Measurements from ENCODE around the gene WDR93. TPM values are rescaled to one million over a fixed set of nuclear protein-coding genes. Genes with fewer than 3 reads are reported as not detected.

The WDR93 gene
- total RNA-seq, 1 experiment from 2014 or later = 0.33 TPM

GRCh38 chr15:89760303-89761008 is 69.8 kb downstream of the WDR93 start:
- DNase-seq (ENCODE audit: unreplicated experiment) = peak; percentile 89
- BruUV-seq (replicated peaks) = no TSS peak
- POLR2A ChIA-PET = interaction anchor here (0.6 to 2.5 kb wide), 9 partner anchors 13 to 382 kb away, joined by 3 to 25 read pairs (median 5); partner anchors contain the start of gene AP3S2
- CTCF ChIA-PET = interaction anchor here (0.6 to 7.9 kb wide), 53 partner anchors 9 to 790 kb away, joined by 3 to 271 read pairs (median 4); partner anchors contain the start of genes MESP1 and MESP2
- Mint-ChIP-seq H3K9me3 (ENCODE audit: unreplicated experiment) (no peaks in the 10 kb centered on the region), H3K4me1 (ENCODE audit: insufficient read depth, unreplicated experiment) (peaks cover 9% of the 10 kb centered on the region), H3K27me3 (ENCODE audit: insufficient read depth, unreplicated experiment) (no peaks in the 10 kb centered on the region), H3K4me3 (ENCODE audit: unreplicated experiment) (no peak overlapping the region), H3K36me3 (ENCODE audit: insufficient read depth, unreplicated experiment) (no peaks in the 10 kb centered on the region), H3K27ac (ENCODE audit: low read depth, unreplicated experiment) (no peak overlapping the region)
- intact Hi-C loops (cut with micrococcal nuclease) = loop anchor here (1.0 to 5.0 kb wide), 5 partner anchors 20 to 327 kb away; no protein-coding TSS in a partner anchor
- peak; percentile 92 for TF ChIP-seq CTCF (IDR thresholded peaks at IDR 0.05; ENCODE audit: unreplicated experiment)

GRCh38 chr15:89761009-89761831 is 70.6 kb downstream of the WDR93 start:
- no peak overlapping the region for H3K4me3 Mint-ChIP-seq (ENCODE audit: unreplicated experiment)
- no peaks in the 10 kb centered on the region for H3K36me3 Mint-ChIP-seq (ENCODE audit: insufficient read depth, unreplicated experiment)
- BruUV-seq (replicated peaks) = no TSS peak
- ChIA-PET CTCF (interaction anchor here (0.6 to 7.9 kb wide), 48 partner anchors 8 to 476 kb away, joined by 3 to 271 read pairs (median 4); partner anchors contain the start of genes AP3S2, MESP1 and MESP2), POLR2A (interaction anchor here (0.6 to 2.5 kb wide), 13 partner anchors 12 to 381 kb away, joined by 3 to 25 read pairs (median 4); partner anchors contain the start of gene AP3S2)
- DNase-seq (ENCODE audit: unreplicated experiment) = peak; percentile 79
- H3K27me3 Mint-ChIP-seq (ENCODE audit: insufficient read depth, unreplicated experiment) = no peaks in the 10 kb centered on the region
- H3K27ac Mint-ChIP-seq (ENCODE audit: low read depth, unreplicated experiment) = no peak overlapping the region
- H3K9me3 Mint-ChIP-seq (ENCODE audit: unreplicated experiment) = no peaks in the 10 kb centered on the region
- intact Hi-C loops (cut with micrococcal nuclease) = loop anchor here (2.0 to 5.0 kb wide), 2 partner anchors 52 to 326 kb away; no protein-coding TSS in a partner anchor
- peaks cover 9% of the 10 kb centered on the region for H3K4me1 Mint-ChIP-seq (ENCODE audit: insufficient read depth, unreplicated experiment)
- TF ChIP-seq CTCF (IDR thresholded peaks at IDR 0.05; ENCODE audit: unreplicated experiment) = no peak

GRCh38 chr15:89761929-89762328 is 71.3 kb downstream of the WDR93 start:
- TF ChIP-seq CTCF (IDR thresholded peaks at IDR 0.05; ENCODE audit: unreplicated experiment) = no peak
- Mint-ChIP-seq H3K27ac (ENCODE audit: low read depth, unreplicated experiment) (no peak overlapping the region), H3K4me3 (ENCODE audit: unreplicated experiment) (no peak overlapping the region), H3K36me3 (ENCODE audit: insufficient read depth, unreplicated experiment) (no peaks in the 10 kb centered on the region), H3K4me1 (ENCODE audit: insufficient read depth, unreplicated experiment) (peaks cover 9% of the 10 kb centered on the region), H3K27me3 (ENCODE audit: insufficient read depth, unreplicated experiment) (no peaks in the 10 kb centered on the region), H3K9me3 (ENCODE audit: unreplicated experiment) (no peaks in the 10 kb centered on the region)
- DNase-seq (ENCODE audit: unreplicated experiment) = no peak
- POLR2A ChIA-PET = interaction anchor here (0.7 to 2.5 kb wide), 8 partner anchors 12 to 126 kb away, joined by 3 to 25 read pairs (median 4); no protein-coding TSS in a partner anchor
- CTCF ChIA-PET = interaction anchor here (0.6 to 7.9 kb wide), 34 partner anchors 8 to 717 kb away, joined by 3 to 271 read pairs (median 4); partner anchors contain the start of genes AP3S2, MESP1 and MESP2
- intact Hi-C loops (cut with micrococcal nuclease) = loop anchor here (2.0 to 5.0 kb wide), 2 partner anchors 51 to 325 kb away; no protein-coding TSS in a partner anchor
- BruUV-seq (replicated peaks) = no TSS peak

Measured in MCF 10A (cell line).